HG03159 (cell line): ENCODE data around the gene GBF1.
"Not testable (repeated sequence)": the region's sequence is repeated elsewhere in the genome, so short reads cannot be mapped to it uniquely, and the experiment has no call there.

Source experiments
- ATAC-seq: cut with Tn5 transposase; IDR thresholded peaks from one replicate; pipeline ENCODE4 v1.9.1; 2021; ENCODE audit warnings: mild to moderate bottlenecking, moderate library complexity; ENCODE audit not compliant: unreplicated experiment

Gene GBF1

GRCh38 chr10:102230861-102231356, 14.4 kb upstream of the GBF1 start:
- ATAC-seq = no peak

DNA sequence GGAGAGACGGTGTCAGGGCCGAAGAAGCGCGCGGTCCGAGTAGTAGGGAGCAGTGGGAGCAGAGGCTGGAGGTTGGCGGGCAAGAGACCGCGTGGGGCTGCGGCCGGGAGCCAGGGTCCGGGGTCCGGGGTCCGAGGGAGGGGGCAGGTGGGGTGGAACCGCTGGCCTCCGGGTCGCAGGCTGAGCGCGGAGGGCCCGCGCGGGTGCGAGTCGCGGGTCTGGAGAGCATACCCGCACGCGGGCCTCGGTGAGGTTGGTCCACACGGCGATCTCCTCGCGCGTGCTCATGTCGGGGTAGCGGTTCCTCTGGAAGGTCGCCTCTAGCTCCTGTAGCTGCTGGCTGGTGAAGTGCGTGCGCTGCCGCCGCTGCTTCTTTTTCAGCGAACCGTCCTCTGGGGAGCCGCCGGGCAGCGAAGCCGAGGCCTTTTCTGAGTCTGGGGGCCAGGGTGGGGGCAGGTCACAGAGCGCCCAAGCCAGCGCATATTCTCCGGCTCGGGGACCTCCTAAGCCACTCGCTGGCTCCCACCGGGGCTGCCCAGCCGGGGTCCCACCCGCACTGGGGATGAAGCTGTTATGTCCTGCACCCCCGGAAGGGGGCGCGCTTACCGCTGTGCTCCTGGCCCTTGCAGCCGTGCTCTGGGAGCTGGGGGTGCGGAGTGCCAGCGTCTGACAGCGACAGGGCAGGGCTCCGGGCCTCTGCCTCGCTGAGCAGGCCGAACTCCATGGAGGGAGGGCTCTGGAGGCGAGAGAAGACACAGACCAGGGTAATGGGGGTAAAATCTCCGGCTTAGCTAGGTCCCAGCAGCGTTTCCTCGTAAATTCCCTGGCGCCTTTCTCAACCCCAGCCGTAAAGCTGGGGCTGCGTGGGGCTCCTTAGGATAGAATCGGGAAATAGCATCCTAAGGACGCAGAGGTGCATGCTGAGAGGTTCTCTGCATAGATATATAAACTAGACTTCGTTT, 13.7 kb upstream of the GBF1 start:
- no peak for ATAC-seq

DNA sequence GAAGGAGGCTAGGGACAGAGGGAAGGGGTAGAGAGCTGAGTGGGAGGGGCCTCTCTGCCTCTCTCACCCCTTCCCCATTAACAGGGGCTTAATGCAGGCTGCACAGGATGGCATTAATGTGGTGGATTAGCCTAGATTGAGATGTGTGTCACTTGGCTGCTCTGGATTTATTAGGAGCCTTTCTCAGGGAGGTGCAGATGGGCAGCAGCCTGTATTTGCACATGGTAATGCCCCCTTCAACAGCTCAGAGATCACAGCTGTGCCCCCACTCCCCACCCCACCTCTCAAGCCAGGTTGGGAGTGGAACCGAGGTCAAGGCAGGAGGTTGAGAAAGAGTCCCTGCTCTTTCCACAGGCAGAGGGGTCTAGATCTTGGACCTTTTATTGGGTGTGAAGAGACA, 11.3 kb upstream of the GBF1 start:
- no peak for ATAC-seq

DNA sequence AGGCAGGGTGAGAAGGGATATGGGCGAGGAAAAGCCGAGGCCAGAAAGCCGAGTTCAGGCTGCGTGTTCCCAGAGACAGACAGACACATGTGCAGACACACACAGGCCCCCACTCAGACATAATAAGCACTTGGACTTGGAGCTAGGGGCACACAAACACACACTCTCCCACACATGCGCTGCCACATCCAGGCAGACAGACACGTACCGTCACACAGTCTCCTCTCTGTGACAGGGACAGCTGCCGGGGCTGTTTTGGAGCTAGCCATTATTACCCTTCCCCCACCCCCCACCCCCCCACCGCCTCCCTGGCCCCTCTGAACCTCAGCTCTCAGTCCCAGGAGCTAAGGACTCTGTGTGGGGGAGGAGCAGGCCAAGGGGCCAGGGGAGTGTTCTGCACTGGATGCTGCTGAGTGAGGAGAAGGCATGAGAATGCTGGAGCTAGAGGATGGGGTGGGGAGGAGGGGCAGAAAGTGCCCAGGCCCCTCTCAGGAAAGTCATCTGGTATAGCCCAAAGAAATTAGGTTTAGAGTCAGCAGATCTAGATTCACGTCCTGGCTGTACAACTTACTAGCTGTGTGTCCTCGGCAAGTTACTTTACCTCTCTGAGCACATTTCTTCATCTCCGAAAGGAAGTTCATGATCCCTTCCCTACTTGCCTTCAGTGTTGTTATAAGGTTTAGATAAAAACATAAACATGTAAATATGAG, 10.3 kb upstream of the GBF1 start:
- ATAC-seq = no peak

- no peak for ATAC-seq
These were observed 9.8 kb upstream of the GBF1 start for GRCh38 chr10:102235598-102235920.

DNA sequence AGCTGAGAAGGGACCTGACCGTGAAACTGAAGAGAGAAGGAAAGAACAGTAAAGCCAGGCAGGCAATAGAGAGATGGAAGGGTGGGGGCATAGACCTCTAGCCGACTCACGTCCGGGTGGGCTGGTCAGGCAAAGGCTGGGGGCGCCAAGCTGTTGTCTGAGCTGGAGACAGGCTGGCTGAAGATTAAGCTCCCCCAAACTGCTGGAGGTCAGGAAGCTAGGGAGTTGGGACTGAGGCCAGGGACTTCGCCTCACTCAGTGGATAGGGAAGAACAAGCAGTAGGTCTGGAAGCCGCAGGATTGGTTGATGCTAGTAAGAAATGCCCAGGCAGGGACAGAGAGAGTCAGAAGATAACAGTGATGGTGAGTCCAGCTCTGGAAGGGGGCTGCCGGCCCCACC, 9.3 kb upstream of the GBF1 start:
- ATAC-seq = no peak

GRCh38 chr10:102237711-102238252, 7.5 kb upstream of the GBF1 start:
- ATAC-seq = no peak

DNA sequence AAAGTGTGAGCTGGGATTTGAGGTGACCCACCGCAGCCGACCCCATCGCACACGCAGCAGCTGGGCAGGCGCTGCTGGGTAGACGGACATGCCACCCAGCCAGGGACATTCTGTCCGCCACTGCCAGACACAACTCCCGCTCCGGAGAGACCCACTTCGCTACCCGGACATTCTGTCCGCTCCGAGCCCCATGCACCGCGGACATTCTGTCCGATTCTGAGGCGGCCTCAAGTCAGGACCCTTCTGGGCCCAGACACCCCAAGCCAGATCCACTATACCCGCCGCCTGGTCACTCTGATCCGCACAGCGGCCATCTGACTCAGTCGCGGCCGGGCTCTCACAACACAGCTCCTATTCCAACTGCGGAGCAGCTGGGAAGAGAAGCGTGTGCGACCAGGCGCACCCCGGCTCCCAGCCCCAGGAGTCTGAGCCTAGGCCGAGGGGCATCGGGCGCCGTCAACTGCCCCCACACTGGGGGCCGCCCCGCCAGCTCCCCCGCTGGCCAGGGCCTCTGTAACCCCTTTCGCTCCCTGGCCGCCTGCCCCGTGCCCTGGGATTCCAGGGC, 4.8 kb upstream of the GBF1 start:
- no peak for ATAC-seq

- ATAC-seq = no peak
These were observed 4.3 kb upstream of the GBF1 start for GRCh38 chr10:102241032-102241443.

- ATAC-seq = peak; percentile 48
These were observed 3.8 kb upstream of the GBF1 start, which contains the start of gene PITX3 for GRCh38 chr10:102241444-102242117. TSS of gene PITX3 (minus strand) at chr10:102241512. CDS start at chr10:102232080, 9,432 bp downstream.

- ATAC-seq = no peak
These were observed 3.2 kb upstream of the GBF1 start for GRCh38 chr10:102242118-102242485.

DNA sequence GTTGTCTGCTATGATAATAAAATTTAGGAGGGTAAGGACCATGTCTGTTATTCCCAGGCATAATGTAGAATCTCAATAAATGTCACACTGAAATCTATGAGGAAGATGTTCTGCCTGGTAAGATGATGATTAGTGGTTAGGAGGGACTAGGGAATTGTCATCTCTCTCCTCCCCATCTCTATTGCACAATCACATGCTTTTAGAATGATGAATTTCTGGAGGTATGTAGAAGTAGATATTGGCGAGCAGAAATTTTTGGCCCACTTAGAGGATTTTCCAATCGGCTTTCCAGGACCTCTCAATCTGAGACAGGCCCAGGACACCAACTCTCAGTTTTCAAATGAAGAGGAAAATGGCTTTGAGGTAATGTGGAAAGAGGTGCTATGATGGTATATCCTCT, 2.0 kb upstream of the GBF1 start:
- no peak for ATAC-seq

GRCh38 chr10:102245932-102246251, 560 bp downstream of the GBF1 start:
- ATAC-seq = no peak

GRCh38 chr10:102246261-102246660, 929 bp downstream of the GBF1 start:
- no peak for ATAC-seq

DNA sequence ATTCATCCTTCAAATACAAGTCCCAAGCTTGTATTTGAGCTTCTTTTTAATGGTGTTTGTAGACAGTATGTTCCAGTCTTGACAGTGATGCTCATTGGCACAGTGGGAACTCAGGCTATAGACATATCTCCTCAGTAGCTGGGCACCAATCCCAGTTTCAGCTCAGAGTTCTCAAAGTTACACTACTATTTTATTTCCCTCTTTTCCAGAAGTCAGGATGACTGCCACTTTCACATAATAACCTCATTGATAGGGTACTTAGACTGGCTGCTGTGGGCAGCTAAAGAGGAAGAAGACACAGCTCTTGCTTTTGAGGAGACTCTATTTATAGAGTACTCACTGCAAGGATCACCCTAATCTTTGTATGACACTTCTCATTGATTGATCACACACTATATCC, 2.4 kb downstream of the GBF1 start:
- no peak for ATAC-seq

DNA sequence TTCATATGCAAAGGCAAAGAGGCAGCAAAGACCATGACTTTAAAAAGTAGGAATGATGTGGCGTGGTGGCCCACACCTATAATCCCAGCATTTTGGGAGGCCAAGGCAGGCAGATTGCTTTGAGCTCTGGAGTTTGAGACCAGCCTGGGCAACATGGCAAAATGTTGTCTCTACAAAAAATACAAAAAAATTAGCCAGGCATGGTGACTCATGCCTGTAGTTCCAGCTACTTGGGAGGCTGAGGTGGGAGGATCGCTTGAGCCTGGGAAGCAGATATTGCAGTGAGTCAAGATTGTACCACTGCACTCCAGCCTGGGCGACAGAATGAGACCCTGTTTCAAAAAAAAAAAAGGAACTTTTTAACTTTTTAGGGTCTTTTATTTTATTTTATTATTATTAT, 7.2 kb downstream of the GBF1 start:
- not testable (repeated sequence) for ATAC-seq

DNA sequence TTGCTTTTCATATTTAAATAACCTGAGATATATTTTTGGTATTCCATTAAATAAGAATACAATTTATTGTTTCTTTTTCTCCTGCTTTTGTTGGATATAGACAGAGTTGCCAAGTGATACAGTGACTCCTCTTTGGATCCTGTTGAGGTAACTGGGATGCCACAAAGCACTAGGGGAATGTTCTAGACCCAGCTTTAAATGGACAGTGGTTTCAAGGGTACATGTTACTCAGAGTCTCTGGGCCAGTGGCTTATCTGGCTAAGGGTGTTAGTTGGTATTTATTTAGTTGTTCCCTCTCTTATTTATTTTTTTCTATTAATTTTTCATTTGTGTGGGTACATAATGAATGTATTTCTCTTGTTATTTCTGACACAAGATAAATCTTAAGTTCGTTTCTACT, 9.1 kb downstream of the GBF1 start:
- ATAC-seq = no peak

- no peak for ATAC-seq
These were observed 10.1 kb downstream of the GBF1 start for GRCh38 chr10:102255404-102255803.

GRCh38 chr10:102261196-102261595, 15.9 kb downstream of the GBF1 start:
- ATAC-seq = no peak

GRCh38 chr10:102261842-102262241, 16.5 kb downstream of the GBF1 start:
- no peak for ATAC-seq

- ATAC-seq = no peak
These were observed 17.5 kb downstream of the GBF1 start for GRCh38 chr10:102262744-102263370.
